Stimulated activated CD4-positive, alpha-beta T cell treated with anti-CD3 and anti-CD28 coated beads, Interleukin-2, amount 100 ng/mL, for 48 hours (primary cell): ENCODE results near the gene ACOT12.
"Not testable (repeated sequence)": the region's sequence is repeated elsewhere in the genome, so short reads cannot be mapped to it uniquely, and the experiment has no call there.

ENCODE experiments used
- DNase-seq, 2 donors: peaks; one replicate each; pipeline ENCODE4 v3.0.0-alpha.2; 2020

Gene ACOT12

GRCh38 chr5:81397176-81397575 lies 3.2 kb upstream of the ACOT12 start:
- DNase-seq: no peak

GRCh38 chr5:81395262-81395661 lies 1.3 kb upstream of the ACOT12 start:
- DNase-seq: no peak

GRCh38 chr5:81393430-81393782 lies 528 bp downstream of the ACOT12 start:
- DNase-seq: no peak

GRCh38 chr5:81389025-81389424 lies 4.9 kb downstream of the ACOT12 start:
- no peak for DNase-seq

GRCh38 chr5:81388169-81388568 lies 5.8 kb downstream of the ACOT12 start:
- no peak for DNase-seq

- no peak for DNase-seq
Measured at GRCh38 chr5:81383867-81384266, 10.1 kb downstream of the ACOT12 start.

- no peak for DNase-seq
Measured at GRCh38 chr5:81371354-81371876, 22.5 kb downstream of the ACOT12 start.

GRCh38 chr5:81370912-81371311 lies 23.0 kb downstream of the ACOT12 start:
- DNase-seq: no peak

DNA sequence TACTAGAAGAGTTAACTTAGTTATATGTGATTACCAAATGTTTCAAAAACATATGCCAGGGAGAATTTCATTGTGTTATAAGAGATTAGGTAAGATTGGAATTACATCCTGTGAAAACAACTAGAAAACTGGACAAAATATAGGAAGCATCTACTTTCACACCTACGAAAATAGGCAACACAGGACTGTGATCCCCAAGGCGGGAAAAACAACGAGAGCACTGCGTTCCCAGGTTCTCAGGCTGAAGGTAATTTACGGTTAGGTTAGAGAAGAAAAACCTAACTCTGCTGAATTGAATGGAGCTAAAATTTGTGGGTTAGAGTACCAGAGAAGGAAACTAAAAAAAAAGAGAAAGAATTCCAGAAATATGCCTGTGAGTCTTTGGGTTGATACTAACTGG lies 28.4 kb downstream of the ACOT12 start:
- no peak for DNase-seq

- no peak for DNase-seq
Measured at GRCh38 chr5:81363093-81363871, 30.7 kb downstream of the ACOT12 start.

DNA sequence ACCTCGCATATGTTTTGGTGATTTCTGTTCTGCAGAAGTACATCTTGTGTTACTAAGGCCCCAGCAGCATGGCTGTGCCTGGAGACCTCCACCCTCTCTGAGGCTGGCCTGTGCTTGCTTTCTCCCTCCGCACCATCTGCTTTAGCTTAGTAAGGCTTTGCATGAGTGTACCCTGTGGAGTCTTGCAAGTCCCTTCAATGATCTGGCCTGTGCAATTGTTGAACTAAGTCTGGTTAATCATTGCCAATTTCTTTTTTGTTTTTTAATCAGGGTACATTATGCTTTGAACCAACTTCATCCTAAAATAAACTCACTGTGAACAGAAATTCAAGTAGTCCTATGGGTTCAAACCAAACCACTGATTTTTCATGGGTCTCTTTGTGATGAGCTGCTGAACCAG lies 32.3 kb downstream of the ACOT12 start:
- DNase-seq: no peak

DNA sequence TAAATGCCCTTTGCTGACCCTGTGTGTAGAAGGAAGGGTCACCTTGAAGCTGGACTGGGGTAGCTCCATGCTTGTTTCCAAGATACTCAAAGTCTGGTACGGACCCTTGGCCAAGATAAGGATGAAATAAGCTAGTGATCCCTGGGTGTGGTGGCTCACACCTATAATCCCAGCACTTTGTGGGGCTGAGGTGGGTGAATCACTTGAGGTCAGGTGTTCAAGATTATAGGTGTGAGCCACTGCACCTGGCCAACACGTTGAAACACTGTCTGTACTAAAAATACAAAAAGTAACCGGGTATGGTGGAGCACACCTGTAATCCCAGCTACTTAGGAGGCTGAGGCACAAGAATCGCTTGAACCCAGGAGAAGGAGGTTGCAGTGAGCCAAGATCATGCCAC lies 33.3 kb downstream of the ACOT12 start:
- DNase-seq: no peak

DNA sequence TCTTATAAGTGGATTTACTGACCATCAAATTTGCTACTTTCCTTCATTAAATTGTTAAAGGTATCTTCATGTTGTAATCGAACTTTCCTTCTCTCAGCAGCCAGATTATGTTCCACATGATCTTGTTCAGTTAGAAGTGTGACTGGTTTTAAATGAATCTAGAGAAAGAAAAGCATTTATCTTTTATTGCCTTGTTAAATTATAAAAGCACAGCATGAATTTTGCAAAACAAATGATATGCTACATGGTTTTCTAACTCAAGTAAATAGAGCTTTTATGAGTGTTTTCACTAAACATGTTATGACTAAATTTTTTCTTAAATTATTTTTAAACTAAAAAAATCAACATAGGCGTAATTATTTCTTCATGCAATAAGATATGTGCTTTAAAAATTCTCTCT lies 34.1 kb downstream of the ACOT12 start:
- DNase-seq: no peak

- no peak for DNase-seq
Measured at GRCh38 chr5:81359108-81359507, 34.8 kb downstream of the ACOT12 start.

DNA sequence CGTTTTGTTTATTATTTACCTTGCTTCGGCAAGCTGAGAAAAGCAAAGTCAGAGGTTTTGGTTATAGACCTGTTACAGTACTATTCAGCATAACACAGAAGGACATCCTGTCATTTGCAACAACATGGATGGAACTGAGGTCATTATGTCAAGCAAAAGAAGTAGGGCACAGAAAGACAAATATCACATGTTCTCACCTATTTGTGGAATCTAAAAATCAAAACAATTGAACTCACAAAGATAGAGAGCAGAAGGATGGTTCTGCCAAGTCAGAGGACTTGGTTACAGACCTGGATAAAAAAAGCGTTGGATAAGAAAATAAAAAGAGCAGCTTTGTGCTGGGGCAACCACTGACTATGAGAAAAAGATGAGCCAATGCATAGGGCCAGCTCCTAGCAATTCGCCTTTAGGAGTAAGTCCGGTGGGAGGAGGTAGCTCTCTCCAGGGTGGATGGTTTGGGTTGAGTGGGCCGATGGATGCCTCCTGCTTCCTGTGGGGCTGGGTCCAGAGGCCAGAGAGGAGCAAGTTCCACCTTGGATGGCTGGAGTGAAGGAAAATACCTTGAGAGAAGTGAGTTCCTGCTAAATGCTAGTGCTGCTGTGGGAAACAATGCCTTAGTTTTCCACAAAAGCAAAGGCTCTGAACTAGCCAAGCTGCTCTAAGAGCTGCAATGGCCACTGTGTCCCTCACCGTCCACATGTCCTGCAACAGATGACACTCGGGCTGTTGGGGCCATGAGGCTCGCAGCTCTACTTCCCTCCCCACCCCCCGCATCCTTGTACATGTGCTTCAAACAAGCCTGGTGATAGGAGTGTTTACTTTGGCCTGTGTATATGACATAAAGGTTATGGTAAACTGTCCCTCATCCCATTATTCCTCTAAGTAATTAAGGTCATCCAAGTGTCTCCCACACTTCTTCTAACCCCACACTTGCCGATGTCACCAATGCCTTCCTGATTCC lies 38.4 kb downstream of the ACOT12 start:
- DNase-seq: no peak

DNA sequence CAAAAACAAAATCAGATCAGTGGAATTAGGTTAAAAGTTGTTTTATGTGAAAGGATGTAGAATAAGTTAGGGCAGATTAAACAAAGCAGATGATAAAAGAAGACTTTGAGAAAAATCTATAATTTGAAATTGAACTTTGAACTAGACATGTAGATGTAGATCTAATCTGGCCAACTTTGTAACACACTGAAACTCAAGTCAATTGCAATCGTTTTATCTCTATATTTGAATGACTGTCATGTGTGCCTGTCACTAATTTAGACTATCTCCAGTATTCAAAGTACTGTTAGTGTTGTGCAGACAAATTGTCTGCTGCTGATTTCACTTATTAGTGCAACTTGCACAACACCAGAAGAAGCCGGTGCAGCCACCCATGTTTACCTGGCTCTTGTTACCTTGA lies 39.8 kb downstream of the ACOT12 start:
- DNase-seq: no peak

- no peak for DNase-seq
Measured at GRCh38 chr5:81353189-81353588, 40.7 kb downstream of the ACOT12 start.

DNA sequence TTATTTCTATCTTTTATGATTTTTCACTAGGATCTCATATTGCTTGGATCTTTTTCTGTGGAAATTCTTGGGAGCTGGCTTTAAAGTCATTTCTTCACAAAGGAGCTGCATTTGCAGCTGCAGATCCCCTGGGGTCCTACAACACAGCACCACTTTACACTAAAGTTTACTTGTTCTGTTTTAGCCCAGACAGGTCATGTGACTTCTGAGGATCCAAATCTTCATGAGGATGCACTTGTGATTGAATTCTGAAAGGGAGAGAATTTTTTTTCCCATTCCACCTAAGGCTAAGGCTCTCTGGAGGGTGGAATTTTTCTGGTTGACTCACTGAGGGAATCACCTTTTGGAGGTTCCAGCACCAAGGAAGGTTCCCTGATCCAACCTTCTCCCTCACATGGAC lies 43.4 kb downstream of the ACOT12 start:
- DNase-seq: no peak

- DNase-seq: no peak
Measured at GRCh38 chr5:81349161-81349560, 44.8 kb downstream of the ACOT12 start.

DNA sequence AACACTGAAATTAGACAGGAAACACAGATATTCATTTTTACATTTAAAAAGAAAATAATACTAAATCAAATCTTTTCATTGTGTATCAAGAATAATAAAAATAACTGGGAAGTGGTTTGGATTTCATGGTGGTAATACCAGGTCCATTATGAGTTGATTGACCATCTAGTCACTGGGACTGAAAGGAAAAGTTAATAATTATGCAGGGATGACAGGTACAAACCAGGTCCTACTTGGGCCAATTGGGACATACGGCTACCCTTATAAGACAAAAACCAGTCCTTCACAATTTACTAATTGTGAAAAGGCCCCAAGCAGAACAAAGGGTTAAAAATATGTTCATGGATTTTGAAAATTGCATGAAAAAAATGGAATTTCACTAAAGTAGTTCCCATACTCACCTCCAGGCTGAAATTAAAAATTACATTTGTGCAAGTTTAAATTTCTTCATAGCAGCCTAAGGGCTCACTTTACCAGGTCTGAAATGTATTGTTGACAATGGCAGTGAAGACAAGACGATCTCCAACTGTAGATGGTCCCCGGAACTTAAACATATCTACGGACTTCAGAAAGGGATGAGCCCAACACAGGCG lies 48.4 kb downstream of the ACOT12 start:
- no peak for DNase-seq

DNA sequence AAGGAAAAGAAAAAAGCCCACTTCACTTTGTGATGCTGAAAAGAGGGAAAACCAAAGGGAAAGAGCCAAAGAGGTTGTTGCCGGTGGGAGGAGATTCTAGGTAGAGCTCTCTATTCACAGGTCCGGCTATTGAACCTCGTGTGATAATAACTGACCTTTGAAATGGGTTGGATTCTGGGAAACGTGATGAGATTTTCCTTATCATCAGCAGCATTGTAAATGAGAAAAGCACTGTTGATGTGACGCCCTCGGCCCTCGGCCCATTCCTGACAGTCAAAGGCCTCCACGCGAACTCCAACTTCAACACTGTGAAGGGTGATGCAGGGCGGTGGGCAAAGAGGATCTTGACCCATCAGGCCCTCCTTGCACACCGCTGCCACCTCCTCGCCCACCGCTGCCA lies 49.2 kb downstream of the ACOT12 start:
- DNase-seq: no peak

DNA sequence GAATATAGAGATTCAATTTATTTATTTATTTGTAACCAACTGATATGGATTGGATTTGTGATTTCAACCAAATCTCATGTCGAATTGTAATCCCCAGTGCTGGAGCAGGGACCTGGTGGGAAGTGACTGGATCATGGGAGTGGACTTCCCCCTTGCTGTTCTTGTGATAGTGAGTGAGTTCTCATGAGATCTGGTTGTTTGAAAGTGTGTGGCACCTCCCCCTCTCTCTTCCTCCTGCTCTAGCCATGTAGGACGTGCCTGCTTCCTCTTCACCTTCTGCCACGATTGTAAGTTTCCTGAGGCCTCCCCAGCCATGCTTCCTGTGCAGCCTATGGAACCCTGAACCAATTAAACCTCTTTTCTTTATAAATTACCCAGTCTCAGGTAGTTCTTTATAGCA lies 55.7 kb downstream of the ACOT12 start:
- not testable (repeated sequence) for DNase-seq

- no peak for DNase-seq
Measured at GRCh38 chr5:81337803-81338202, 56.1 kb downstream of the ACOT12 start.

- DNase-seq: no peak
Measured at GRCh38 chr5:81336556-81336955, 57.4 kb downstream of the ACOT12 start.
